PC-9 (cell line): ENCODE measurements around the gene HNRNPU.

Experiments used
- EZH2 ChIP-seq: fragments of 200-600 bp; sonication (generic); IDR thresholded peaks from 2 replicates; pipeline ENCODE4 v1.8.0; 2017; ENCODE audit warnings: antibody characterized with exemption, low read depth
- TF ChIP-seq, protein P1 (sequence below): fragments of 200-600 bp; sonication (generic); conservative IDR thresholded peaks from 2 replicates; pipeline ENCODE4 v1.6.1; 2017; ENCODE audit warnings: mixed run types, antibody characterized with exemption, mild to moderate bottlenecking, moderate library complexity

DNA sequence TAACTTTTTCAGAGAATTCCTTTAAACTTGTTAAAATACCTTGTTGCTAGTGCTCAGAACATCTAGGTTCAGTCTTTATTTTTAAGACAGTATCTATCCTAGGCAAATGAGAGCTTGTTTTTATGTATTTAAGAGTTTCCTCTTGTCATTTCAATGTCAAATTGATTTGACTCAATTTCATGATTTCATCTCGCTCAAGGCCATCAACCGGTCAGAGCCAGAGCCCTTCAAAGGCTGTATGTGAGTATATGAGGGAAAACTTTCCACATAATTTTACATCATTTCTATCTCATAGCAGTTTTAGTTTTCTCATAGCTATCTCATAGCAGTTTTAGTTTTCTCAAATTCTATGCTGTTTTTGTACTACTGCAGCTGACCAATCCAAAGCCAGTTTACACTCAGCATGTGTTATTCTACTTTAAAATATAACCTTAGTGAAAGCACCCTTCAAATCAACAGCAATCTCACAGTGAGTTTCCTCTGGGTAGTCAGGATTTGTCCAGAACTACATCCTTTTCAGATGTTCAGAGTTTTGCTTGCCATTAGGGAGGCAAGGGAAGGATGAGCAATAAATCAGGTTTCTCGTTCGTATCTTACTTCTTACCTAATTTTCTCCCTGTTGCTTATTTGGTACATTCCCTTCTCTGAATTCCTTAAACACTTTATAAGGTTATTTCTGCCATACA, 12.7 kb downstream of the HNRNPU start:
- TF ChIP-seq, protein P1, sequence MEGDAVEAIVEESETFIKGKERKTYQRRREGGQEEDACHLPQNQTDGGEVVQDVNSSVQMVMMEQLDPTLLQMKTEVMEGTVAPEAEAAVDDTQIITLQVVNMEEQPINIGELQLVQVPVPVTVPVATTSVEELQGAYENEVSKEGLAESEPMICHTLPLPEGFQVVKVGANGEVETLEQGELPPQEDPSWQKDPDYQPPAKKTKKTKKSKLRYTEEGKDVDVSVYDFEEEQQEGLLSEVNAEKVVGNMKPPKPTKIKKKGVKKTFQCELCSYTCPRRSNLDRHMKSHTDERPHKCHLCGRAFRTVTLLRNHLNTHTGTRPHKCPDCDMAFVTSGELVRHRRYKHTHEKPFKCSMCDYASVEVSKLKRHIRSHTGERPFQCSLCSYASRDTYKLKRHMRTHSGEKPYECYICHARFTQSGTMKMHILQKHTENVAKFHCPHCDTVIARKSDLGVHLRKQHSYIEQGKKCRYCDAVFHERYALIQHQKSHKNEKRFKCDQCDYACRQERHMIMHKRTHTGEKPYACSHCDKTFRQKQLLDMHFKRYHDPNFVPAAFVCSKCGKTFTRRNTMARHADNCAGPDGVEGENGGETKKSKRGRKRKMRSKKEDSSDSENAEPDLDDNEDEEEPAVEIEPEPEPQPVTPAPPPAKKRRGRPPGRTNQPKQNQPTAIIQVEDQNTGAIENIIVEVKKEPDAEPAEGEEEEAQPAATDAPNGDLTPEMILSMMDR: no peak
- no peak for TF ChIP-seq EZH2
